Measurements from ENCODE around the gene HS2ST1. TPM values are rescaled to one million over a fixed set of nuclear protein-coding genes. Genes with fewer than 3 reads are reported as not detected.

The HS2ST1 gene
- total and polyA plus RNA-seq, 10 of the 15 experiments (the other 5 are each of a cell fraction or from before 2014, with no cell fraction given), result 5.4 to 30.8 (median 18.6) TPM

GRCh38 chr1:87061742-87062156 lies 147.3 kb downstream of the HS2ST1 start (continued):
- TF ChIP-seq PRDM15 (CRISPR knock-in tag; IDR thresholded peaks at IDR 0.05) (no peak), ZNF384 (IDR thresholded peaks at IDR 0.05; ENCODE audit: borderline replicate concordance, low read depth, low read length) (no peak), EP300 (IDR thresholded peaks at IDR 0.05; ENCODE audit: borderline replicate concordance in 1 of 2, control insufficient read depth in 1 of 2, low read depth in 2 of 2, low read length in 2 of 2) (0 out of 4 replicates have a peak, but pooled peaks of 1 of the 2 experiments have one; percentile 40), TCF12 (IDR thresholded peaks at IDR 0.05; ENCODE audit: low read depth, low read length) (0 out of 2 replicates have a peak, but pooled peaks have one; percentile 50), ZNF207 (IDR thresholded peaks at IDR 0.05; ENCODE audit: borderline replicate concordance) (no peak), YY1 (IDR thresholded peaks at IDR 0.05; ENCODE audit: low read depth, low read length) (no peak), REST (IDR thresholded peaks at IDR 0.05; ENCODE audit: low read depth, low read length) (no peak), GATAD2B (conservative IDR thresholded peaks at IDR 0.05; ENCODE audit: low read depth) (no peak), PAX8 (IDR thresholded peaks at IDR 0.05) (no peak), NFIC (IDR thresholded peaks at IDR 0.05; ENCODE audit: low read depth, low read length) (peak; percentile 64; the same call in 1 of the 2 replicates), ASH2L (IDR thresholded peaks at IDR 0.05; ENCODE audit: borderline replicate concordance, low read depth) (no peak), NR2F1 (conservative IDR thresholded peaks at IDR 0.05) (no peak)
- TF ChIP-seq, protein P1, sequence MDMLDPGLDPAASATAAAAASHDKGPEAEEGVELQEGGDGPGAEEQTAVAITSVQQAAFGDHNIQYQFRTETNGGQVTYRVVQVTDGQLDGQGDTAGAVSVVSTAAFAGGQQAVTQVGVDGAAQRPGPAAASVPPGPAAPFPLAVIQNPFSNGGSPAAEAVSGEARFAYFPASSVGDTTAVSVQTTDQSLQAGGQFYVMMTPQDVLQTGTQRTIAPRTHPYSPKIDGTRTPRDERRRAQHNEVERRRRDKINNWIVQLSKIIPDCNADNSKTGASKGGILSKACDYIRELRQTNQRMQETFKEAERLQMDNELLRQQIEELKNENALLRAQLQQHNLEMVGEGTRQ (IDR thresholded peaks at IDR 0.05; ENCODE audit: borderline replicate concordance, low read depth, low read length), result no peak
